ENCODE results near the gene SNRPA1. TPM values are rescaled to one million over a fixed set of nuclear protein-coding genes. Genes with fewer than 3 reads are reported as not detected.
A peak's percentile ranks its signal among the peaks of the same experiment; 100 is the strongest.

SNRPA1 gene
- total and polyA plus RNA-seq, 2 of the 13 experiments (the other 11 are each of a cell fraction or from before 2014, with no cell fraction given): 41.2 to 108 TPM

- TF ChIP-seq, protein P1, sequence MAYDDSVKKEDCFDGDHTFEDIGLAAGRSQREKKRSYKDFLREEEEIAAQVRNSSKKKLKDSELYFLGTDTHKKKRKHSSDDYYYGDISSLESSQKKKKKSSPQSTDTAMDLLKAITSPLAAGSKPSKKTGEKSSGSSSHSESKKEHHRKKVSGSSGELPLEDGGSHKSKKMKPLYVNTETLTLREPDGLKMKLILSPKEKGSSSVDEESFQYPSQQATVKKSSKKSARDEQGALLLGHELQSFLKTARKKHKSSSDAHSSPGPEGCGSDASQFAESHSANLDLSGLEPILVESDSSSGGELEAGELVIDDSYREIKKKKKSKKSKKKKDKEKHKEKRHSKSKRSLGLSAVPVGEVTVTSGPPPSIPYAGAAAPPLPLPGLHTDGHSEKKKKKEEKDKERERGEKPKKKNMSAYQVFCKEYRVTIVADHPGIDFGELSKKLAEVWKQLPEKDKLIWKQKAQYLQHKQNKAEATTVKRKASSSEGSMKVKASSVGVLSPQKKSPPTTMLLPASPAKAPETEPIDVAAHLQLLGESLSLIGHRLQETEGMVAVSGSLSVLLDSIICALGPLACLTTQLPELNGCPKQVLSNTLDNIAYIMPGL (CRISPR knock-in tag; IDR thresholded peaks at IDR 0.05; ENCODE audit: borderline replicate concordance in 1 of 2, low read depth in 1 of 2): peak; percentile 92 to 97
- no peak for TF ChIP-seq ZNF468 (CRISPR knock-in tag; IDR thresholded peaks at IDR 0.05)
- no peak; the same call in 1 of the 2 replicates for TF ChIP-seq ZNF101 (CRISPR knock-in tag; IDR thresholded peaks at IDR 0.05; ENCODE audit: borderline replicate concordance, low read depth)
- peak; percentile 68 for TF ChIP-seq ZNF205 (CRISPR knock-in tag; IDR thresholded peaks at IDR 0.05)
- TF ChIP-seq, protein P2, sequence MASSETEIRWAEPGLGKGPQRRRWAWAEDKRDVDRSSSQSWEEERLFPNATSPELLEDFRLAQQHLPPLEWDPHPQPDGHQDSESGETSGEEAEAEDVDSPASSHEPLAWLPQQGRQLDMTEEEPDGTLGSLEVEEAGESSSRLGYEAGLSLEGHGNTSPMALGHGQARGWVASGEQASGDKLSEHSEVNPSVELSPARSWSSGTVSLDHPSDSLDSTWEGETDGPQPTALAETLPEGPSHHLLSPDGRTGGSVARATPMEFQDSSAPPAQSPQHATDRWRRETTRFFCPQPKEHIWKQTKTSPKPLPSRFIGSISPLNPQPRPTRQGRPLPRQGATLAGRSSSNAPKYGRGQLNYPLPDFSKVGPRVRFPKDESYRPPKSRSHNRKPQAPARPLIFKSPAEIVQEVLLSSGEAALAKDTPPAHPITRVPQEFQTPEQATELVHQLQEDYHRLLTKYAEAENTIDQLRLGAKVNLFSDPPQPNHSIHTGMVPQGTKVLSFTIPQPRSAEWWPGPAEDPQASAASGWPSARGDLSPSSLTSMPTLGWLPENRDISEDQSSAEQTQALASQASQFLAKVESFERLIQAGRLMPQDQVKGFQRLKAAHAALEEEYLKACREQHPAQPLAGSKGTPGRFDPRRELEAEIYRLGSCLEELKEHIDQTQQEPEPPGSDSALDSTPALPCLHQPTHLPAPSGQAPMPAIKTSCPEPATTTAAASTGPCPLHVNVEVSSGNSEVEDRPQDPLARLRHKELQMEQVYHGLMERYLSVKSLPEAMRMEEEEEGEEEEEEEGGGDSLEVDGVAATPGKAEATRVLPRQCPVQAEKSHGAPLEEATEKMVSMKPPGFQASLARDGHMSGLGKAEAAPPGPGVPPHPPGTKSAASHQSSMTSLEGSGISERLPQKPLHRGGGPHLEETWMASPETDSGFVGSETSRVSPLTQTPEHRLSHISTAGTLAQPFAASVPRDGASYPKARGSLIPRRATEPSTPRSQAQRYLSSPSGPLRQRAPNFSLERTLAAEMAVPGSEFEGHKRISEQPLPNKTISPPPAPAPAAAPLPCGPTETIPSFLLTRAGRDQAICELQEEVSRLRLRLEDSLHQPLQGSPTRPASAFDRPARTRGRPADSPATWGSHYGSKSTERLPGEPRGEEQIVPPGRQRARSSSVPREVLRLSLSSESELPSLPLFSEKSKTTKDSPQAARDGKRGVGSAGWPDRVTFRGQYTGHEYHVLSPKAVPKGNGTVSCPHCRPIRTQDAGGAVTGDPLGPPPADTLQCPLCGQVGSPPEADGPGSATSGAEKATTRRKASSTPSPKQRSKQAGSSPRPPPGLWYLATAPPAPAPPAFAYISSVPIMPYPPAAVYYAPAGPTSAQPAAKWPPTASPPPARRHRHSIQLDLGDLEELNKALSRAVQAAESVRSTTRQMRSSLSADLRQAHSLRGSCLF (CRISPR knock-in tag; IDR thresholded peaks at IDR 0.05; ENCODE audit: borderline replicate concordance): 0 out of 2 replicates have a peak, but pooled peaks have one; percentile 67
- TF ChIP-seq, protein P3, sequence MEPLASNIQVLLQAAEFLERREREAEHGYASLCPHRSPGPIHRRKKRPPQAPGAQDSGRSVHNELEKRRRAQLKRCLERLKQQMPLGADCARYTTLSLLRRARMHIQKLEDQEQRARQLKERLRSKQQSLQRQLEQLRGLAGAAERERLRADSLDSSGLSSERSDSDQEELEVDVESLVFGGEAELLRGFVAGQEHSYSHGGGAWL (CRISPR knock-in tag; IDR thresholded peaks at IDR 0.05): peak; percentile 91; the same call in 1 of the 2 replicates
- no peak for TF ChIP-seq ARID3A (IDR thresholded peaks at IDR 0.05; ENCODE audit: low read depth, low read length)
- TF ChIP-seq ZNF44 (CRISPR knock-in tag; IDR thresholded peaks at IDR 0.05): no peak
- TF ChIP-seq ZNF800 (CRISPR knock-in tag; IDR thresholded peaks at IDR 0.05): peak; percentile 83
- no peak for TF ChIP-seq ZNF790 (CRISPR knock-in tag; IDR thresholded peaks at IDR 0.05; ENCODE audit: borderline replicate concordance)
- TF ChIP-seq, protein P4, sequence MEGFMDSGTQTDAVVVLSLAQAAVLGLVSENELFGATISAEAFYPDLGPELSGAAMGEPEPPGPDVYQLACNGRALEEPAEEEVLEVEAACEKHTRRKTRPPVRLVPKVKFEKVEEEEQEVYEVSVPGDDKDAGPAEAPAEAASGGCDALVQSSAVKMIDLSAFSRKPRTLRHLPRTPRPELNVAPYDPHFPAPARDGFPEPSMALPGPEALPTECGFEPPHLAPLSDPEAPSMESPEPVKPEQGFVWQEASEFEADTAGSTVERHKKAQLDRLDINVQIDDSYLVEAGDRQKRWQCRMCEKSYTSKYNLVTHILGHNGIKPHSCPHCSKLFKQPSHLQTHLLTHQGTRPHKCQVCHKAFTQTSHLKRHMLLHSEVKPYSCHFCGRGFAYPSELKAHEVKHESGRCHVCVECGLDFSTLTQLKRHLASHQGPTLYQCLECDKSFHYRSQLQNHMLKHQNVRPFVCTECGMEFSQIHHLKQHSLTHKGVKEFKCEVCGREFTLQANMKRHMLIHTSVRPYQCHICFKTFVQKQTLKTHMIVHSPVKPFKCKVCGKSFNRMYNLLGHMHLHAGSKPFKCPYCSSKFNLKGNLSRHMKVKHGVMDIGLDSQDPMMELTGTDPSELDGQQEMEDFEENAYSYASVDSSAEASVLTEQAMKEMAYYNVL (CRISPR knock-in tag; IDR thresholded peaks at IDR 0.05; ENCODE audit: borderline replicate concordance): peak; percentile 70; the same call in 1 of the 2 replicates
- no peak for TF ChIP-seq MAFK (conservative IDR thresholded peaks at IDR 0.05 in 1 of 2, IDR thresholded peaks at IDR 0.05 in 1 of 2; ENCODE audit: low read length in 2 of 2)
- TF ChIP-seq ELF3 (CRISPR knock-in tag; IDR thresholded peaks at IDR 0.05): peak; percentile 88
Measured at GRCh38 chr15:101294731-101295606, at the start of gene SNRPA1 (continued).

Measured in HepG2 (cell line).